Fibroblast of lung (primary cell): Measurements from ENCODE around the gene FBLN1.

Source experiments
- CTCF ChIP-seq, 2 donors: IDR thresholded peaks in 1 of 2; conservative IDR thresholded peaks in 1 of 2; 1 replicate in 1 of 2; 2 replicates in 1 of 2; pipeline ENCODE4 v1.5.1; 2011 to 2012; ENCODE audit warnings: low read length in 2 of 2, control low read depth in 1 of 2, inconsistent platforms in 1 of 2, low read depth in 1 of 2, mild to moderate bottlenecking in 1 of 2
- EZH2 ChIP-seq: IDR thresholded peaks from 2 replicates; pipeline ENCODE4 v1.5.1; 2012; ENCODE audit warnings: low read length, control low read depth, mild to moderate bottlenecking; ENCODE audit errors: missing control alignments

- TF ChIP-seq CTCF (conservative IDR thresholded peaks at IDR 0.05 in 1 of 2, IDR thresholded peaks at IDR 0.05 in 1 of 2; ENCODE audit: low read depth in 1 of 2, low read length in 2 of 2) (no peak), EZH2 (no peak)
These were observed 97.3 kb downstream of the FBLN1 start for GRCh38 chr22:45599836-45600577.
